HG02623 (cell line): ENCODE data around the gene CNIH4.
"Not testable (repeated sequence)": the region's sequence is repeated elsewhere in the genome, so short reads cannot be mapped to it uniquely, and the experiment has no call there.

Experiments
- ATAC-seq: cut with Tn5 transposase; IDR thresholded peaks from one replicate; pipeline ENCODE4 v1.9.1; 2021; ENCODE audit warnings: moderate library complexity; ENCODE audit not compliant: unreplicated experiment

Gene CNIH4

DNA sequence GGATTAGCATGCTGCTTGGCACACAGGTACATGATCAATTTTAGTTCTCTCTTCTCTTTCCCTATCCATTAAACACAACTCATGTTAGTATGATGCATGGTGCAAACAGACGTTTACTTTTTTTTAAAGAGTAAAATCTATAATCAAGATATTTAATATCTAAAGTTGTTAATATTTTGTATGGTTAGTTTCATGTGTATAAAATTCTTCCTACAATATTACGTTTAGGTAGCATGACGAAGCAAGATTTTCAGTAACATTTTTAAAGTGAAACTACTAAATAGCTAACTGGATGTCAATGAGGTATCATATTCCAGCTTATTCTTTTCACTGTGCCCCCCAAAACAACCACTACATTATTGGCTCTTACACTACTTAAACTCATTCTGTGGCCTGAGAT, 36.6 kb downstream of the CNIH4 start:
- no peak for ATAC-seq

DNA sequence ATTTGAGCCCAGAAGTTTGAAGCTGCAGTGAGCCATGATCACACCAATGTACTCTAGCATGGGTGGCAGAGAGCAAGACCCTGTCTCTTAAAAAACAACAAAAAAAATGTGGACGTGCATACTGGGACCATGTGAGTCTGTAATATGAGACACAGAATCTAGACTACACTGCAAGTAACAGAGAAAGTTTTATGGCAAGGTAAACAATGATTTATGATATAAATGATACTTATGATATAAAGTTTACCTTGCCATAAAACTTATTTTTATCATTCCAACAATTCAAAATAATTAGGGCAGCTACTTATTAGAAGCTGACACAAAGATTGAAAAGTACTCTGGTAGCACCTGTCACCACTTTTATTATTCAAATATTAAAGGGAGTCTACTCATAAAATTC, 43.2 kb downstream of the CNIH4 start:
- ATAC-seq, result no peak

DNA sequence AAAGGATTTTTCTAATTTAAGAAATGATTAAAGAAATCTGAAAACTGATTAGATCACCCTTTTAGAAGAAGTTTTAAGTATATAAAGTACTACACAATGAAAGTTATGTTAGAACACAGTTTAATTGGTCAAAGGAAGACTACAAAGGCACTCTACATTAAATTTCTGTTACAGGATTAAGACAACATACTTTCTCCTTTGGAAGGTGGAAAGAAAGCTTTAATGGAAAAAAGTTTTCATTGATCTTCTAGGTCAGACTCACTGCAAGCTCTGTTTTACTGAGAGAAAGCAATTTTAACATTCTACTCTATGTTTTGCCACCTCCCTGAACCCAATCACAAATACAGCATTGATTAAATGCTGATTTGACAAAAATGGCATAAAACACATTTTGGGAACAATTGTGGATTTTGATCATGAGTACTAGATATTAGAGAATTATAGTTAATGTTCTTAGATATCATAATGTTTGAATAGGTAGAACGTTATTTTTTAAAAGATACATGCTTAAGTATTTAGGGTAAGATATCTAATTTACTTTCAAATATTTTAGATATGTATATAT, 45.9 kb downstream of the CNIH4 start:
- no peak for ATAC-seq

DNA sequence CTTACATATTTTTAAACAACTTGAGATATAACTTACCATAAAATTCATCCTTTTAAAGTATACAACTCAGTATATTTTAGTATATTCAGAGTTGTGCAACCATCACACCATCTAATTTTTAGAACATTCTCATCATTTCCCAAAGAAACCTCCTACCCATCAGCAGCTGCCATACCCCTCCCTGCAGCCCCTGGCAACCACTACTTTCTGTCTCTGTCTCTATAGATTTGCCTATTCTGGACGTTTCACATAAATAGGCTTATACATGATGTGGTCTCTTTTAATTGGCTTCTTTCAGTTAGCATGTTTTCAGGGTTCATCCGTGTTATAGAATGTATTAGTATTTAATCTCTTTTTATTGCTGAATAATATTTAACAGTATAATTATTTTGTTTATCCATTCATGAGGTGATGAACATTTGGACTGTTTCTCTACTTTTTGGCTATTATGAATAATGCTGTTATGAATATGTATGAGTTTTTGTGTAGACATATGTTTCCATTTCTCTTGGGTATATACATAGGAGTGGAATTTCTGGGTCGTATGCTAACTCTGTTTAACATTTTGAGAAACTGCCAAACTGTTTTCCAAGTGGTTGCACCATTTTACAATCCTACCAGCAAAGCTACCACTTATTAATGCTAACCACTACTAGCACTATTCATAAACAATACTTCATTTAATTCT, 48.4 kb downstream of the CNIH4 start:
- ATAC-seq, result no peak

DNA sequence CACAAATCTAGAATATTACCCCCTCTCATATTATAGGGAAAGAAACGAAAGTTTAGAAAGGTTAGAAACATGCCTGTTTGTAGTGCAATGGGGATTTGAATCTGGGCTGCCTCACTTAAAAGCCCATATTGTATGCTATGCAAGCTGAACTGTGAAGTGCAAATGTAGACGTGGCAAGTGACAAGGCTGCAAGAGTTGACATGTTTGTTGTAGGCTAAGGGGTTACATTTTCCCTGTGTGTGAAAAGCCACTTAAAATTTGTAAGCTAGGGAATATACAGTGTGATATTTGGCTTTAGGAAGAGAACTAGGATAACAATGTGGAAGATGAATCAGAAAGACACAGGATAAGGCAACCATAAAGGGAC, 48.9 kb downstream of the CNIH4 start:
- ATAC-seq, result no peak

DNA sequence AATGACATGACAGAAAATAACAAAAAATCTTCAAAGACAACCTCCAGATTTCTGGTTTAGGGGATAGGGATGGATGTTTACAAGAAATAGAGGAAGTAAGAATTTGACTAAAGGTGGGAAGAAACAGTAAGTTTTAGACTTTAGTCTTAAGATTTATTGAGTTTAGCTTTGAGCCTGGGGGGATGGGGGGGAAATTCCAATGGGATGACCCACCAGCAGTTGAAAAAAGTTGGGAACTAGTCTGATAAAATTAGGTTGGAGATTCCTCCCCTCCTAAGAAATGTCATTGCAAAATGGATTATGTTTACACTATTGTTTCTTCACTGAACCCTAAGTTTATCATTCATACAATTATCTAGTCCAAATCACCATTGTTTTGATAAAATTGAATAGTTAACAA, 49.5 kb downstream of the CNIH4 start:
- ATAC-seq, result no peak

DNA sequence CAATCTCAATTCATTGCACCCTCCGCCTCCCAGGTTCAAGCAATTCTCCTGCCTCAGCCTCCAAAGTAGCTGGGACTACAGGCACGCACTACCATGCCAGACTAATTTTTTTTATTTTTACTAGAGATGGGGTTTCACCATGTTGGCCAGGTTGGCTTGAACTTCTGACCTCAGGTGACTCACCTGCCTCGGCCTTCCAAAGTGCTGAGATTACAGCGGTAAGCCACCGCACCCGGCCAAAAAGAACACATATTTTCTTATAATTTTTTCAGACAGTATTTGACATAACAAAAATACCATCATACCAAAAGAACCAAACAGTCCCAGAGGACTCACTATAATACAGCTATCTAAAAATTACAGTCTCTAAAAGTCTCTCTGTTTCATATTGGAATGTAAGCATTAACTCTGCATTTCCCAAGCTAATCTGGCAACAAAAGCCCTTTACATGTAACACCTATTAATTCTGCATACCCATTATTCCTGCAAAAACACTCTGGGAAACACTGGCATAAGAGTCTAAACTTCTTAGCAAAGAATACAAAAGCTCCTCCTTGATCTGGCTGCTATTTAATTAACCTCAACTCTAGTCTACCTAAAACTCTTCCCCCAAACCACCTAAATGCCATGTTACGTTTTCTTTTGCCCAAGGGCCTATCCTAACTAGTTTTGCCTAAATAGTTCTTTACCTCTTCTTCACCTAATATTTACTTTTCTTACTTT, 51.1 kb downstream of the CNIH4 start:
- ATAC-seq, result no peak

DNA sequence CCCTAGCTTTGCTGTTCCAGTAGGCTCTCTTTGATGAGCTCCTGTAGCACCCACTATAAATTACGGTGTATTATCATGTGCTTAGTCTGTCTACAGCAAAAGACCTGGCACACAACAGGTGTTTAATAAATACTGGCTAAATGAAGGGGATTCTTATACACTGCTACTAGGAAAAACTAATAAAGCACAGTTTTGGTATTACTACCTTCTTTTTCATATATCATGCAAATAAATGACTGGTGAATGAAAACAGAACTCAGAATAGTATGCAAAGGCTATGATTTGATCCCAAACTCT, 51.6 kb downstream of the CNIH4 start:
- ATAC-seq, result no peak

DNA sequence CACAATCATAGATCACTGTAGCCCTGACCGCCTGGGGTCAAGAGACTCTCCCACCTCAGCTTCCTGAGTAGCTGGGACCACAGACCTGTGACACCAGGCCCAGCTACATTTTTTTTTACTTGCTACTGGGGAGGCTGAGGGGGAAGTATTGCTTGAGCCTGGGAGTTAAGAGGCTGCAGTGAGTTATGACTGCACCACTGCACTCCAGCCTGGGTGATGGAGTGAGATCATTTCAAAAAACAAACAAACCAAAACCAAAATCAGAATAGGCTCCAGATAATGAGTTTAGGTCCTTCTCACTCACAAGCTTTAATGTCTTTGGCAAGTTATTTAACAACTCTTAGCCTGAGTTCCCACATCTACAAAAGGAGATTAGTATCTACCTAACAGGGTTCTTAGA, 55.1 kb downstream of the CNIH4 start:
- no peak for ATAC-seq

DNA sequence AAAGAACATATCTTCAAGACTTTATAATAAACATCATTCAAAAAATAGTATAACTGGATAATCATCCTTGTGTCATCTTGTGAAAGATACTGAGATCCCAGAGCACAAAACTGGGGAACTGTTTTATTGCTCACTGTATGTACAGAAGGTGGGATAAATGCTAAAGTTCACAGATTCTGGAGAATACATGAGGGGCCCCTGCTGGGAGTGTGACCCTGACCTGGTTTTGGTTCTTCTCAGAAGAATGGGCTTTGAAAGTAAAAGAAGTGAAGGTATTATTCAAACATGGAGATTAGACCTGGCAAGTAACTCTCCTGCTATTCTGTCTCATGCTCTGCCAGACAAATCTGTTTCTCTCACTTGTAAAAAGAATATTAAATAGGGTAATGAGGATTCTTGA, 63.4 kb downstream of the CNIH4 start:
- no peak for ATAC-seq

DNA sequence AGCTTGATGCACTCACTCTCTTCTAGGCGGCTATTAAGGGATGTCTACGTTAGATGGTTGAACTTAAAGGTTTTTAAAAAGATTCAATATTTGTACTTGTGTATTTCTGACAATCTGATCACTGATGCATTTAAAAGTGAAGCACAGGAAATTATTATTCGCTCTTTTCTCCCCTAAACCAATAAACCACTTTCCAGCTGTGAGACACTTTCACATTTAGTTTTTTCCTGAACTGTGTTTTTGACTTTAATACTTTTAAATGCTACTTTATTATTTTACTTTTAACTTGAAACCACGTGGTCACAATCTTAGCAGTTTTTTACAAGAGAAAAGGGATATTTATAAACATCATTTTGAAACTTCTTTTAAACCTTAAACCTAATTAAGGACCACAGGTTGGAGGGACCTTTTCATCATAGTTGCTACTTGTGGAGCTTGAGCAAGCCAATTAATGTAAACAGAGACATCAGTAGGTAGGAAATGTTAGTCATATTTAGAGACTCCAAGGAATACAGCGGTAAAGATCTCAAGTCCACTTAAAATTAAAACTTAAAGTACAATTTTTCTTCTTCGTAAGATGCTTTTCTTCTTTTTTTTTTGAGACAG, 68.7 kb downstream of the CNIH4 start:
- no peak for ATAC-seq

DNA sequence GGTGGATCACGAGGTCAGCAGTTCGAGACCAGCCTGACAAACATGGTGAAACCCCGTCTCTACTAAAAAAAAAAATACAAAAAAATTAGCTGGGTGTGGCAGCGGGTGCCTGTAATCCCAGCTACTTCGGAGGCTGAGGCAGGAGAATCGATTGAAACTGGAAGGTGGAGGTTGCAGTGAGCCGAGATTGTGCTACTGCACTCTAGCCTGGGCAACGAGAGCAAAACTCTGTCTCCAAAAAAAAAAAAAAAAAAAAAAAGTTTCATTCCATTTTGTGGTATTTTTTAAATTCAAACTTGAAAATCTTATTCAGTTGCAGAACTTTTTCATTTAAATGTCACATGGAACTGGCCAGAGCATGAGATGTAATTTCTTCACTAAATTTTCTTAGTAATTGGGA, 70.2 kb downstream of the CNIH4 start:
- not testable (repeated sequence) for ATAC-seq

DNA sequence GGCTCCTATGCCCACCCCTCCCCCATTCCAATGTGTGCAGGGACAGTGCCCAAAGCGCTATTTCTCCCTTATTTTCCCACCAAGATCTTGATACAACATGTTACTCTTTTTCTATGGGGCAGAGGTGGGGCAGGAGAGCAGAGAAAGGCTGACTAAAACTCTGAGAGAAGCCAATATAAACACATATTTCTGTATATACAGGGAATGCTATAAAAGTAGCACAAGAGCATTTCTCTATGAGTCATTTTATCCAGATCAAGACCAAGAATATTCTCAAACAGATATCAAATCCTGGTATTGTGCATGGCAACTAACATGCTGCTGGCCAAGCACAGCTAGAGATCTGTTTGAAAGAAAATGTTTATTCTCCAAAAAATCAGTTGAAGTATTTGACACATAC, 70.7 kb downstream of the CNIH4 start:
- ATAC-seq, result no peak

DNA sequence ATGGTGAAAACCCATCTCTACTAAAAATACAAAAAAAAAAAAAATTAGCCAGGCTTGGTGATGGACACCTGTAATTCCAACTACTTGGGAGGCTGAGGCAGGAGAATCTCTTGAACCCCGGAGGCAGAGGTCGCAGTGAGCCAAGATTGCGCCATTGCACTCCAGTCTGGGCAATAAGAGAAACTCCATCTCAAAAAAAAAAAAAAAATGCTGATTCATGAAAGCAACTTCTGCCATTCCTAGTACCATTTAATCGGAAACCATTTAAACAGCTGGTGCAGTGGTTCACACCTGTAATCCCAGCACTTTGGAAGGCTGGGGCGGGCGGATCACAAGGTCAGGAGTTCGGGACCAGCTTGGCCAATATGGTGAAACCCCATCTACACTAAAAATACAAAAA, 72.0 kb downstream of the CNIH4 start:
- not testable (repeated sequence) for ATAC-seq
